ENCODE measurements around the gene APELA. TPM values are rescaled to one million over a fixed set of nuclear protein-coding genes. Genes with fewer than 3 reads are reported as not detected.

Gene APELA
- polyA plus RNA-seq, 3 donors: not detected

- no peak overlapping the region for H3K27ac Mint-ChIP-seq
- H3K36me3 ChIP-seq (replicated peaks in 1 of 2; ENCODE audit: control insufficient read depth in 1 of 2, insufficient read depth in 2 of 2, low read length in 2 of 2): no peaks in the 10 kb centered on the region
- H3K27me3 Mint-ChIP-seq (ENCODE audit: low read depth in 3 of 3): peaks cover 0 to 3% (median 0%) of the 10 kb centered on the region in 3 donors
- H3K4me3 ChIP-seq (replicated peaks in 1 of 3; ENCODE audit: low read depth in 2 of 3, low read length in 3 of 3): no peak overlapping the region
- no peak overlapping the region for H3K4me2 ChIP-seq (replicated peaks; ENCODE audit: extremely low read depth, low read length, poor library complexity, severe bottlenecking)
- TF ChIP-seq CTCF (IDR thresholded peaks at IDR 0.05): no peak
- no peaks in the 10 kb centered on the region for H3K36me3 Mint-ChIP-seq
- H4K20me1 ChIP-seq (ENCODE audit: insufficient read depth, low read length): no peaks in the 10 kb centered on the region
- no peak overlapping the region for H3K4me3 Mint-ChIP-seq
- H3K4me1 Mint-ChIP-seq: peaks cover 2% of the 10 kb centered on the region
- H2AFZ ChIP-seq (ENCODE audit: insufficient read depth, low read depth, low read length, poor library complexity, severe bottlenecking): no peak overlapping the region
- no peak overlapping the region for H3K27ac ChIP-seq (ENCODE audit: low read depth in 1 of 2, low read length in 2 of 2)
- DNase-seq: no peak
- WGBS (ENCODE audit: insufficient coverage): 100% methylated on average over 2 of the region's 3 CpGs
- no peaks in the 10 kb centered on the region for H3K4me1 ChIP-seq (ENCODE audit: control insufficient read depth in 1 of 2, insufficient read depth in 2 of 2, low read length in 2 of 2)
- no peaks in the 10 kb centered on the region for H3K9me3 ChIP-seq (replicated peaks in 1 of 2; ENCODE audit: control insufficient read depth in 1 of 2, insufficient read depth in 1 of 2, low read length in 2 of 2)
- intact Hi-C loops (cut with micrococcal nuclease): no loop called here
- no peak overlapping the region for H3K9ac ChIP-seq (ENCODE audit: insufficient read depth, low read length, poor library complexity, severe bottlenecking)
- H3K79me2 ChIP-seq (ENCODE audit: insufficient read depth, low read length): no peaks in the 10 kb centered on the region
- H3K9me3 Mint-ChIP-seq: peaks cover 3 to 10% (median 6%) of the 10 kb centered on the region in 7 donors
- H3K27me3 ChIP-seq (ENCODE audit: control insufficient read depth in 2 of 2, insufficient read depth in 2 of 2, low read length in 2 of 2): no peaks in the 10 kb centered on the region
Measured at GRCh38 chr4:164872481-164872880, 4.5 kb upstream of the APELA start.

- H3K9me3 Mint-ChIP-seq: peaks cover 3 to 10% (median 6%) of the 10 kb centered on the region in 7 donors
- H4K20me1 ChIP-seq (ENCODE audit: insufficient read depth, low read length): no peaks in the 10 kb centered on the region
- no peak overlapping the region for H3K9ac ChIP-seq (ENCODE audit: insufficient read depth, low read length, poor library complexity, severe bottlenecking)
- no peak for DNase-seq
- no peaks in the 10 kb centered on the region for H3K36me3 Mint-ChIP-seq
- H3K27ac ChIP-seq (ENCODE audit: low read depth in 1 of 2, low read length in 2 of 2): no peak overlapping the region
- H3K36me3 ChIP-seq (replicated peaks in 1 of 2; ENCODE audit: control insufficient read depth in 1 of 2, insufficient read depth in 2 of 2, low read length in 2 of 2): no peaks in the 10 kb centered on the region
- no peaks in the 10 kb centered on the region for H3K79me2 ChIP-seq (ENCODE audit: insufficient read depth, low read length)
- no peaks in the 10 kb centered on the region for H3K27me3 ChIP-seq (ENCODE audit: control insufficient read depth in 2 of 2, insufficient read depth in 2 of 2, low read length in 2 of 2)
- H3K4me3 Mint-ChIP-seq: no peak overlapping the region
- peaks cover 2% of the 10 kb centered on the region for H3K4me1 Mint-ChIP-seq
- no peaks in the 10 kb centered on the region for H3K9me3 ChIP-seq (replicated peaks in 1 of 2; ENCODE audit: control insufficient read depth in 1 of 2, insufficient read depth in 1 of 2, low read length in 2 of 2)
- H3K4me2 ChIP-seq (replicated peaks; ENCODE audit: extremely low read depth, low read length, poor library complexity, severe bottlenecking): no peak overlapping the region
- no peak overlapping the region for H3K27ac Mint-ChIP-seq
- H3K4me1 ChIP-seq (ENCODE audit: control insufficient read depth in 1 of 2, insufficient read depth in 2 of 2, low read length in 2 of 2): no peaks in the 10 kb centered on the region
- H3K4me3 ChIP-seq (replicated peaks in 1 of 3; ENCODE audit: low read depth in 2 of 3, low read length in 3 of 3): no peak overlapping the region
- WGBS (ENCODE audit: insufficient coverage): 100% methylated on average over 1 of the region's 3 CpGs
- H3K27me3 Mint-ChIP-seq (ENCODE audit: low read depth in 3 of 3): peaks cover 0 to 5% (median 2%) of the 10 kb centered on the region in 3 donors
- no peak for TF ChIP-seq CTCF (IDR thresholded peaks at IDR 0.05)
- no peak overlapping the region for H2AFZ ChIP-seq (ENCODE audit: insufficient read depth, low read depth, low read length, poor library complexity, severe bottlenecking)
- intact Hi-C loops (cut with micrococcal nuclease): no loop called here
Measured at GRCh38 chr4:164874789-164875188, 2.2 kb upstream of the APELA start.

All from CD14-positive monocyte (primary cell).